K562 (cell line): Measurements from ENCODE around the gene APOA1. TPM values are rescaled to one million over a fixed set of nuclear protein-coding genes. Genes with fewer than 3 reads are reported as not detected.
"Not testable (repeated sequence)": the region's sequence is repeated elsewhere in the genome, so short reads cannot be mapped to it uniquely, and the experiment has no call there.

Source experiments
- ATAC-seq: fragments of 200-7000 bp; cut with Tn5 transposase; 3 replicates; pipeline ENCODE4 v1.9.1; 2020; ENCODE audit warnings: moderate library complexity
- BruUV-seq: library from RNA; stranded (reverse); fragments of 400-500 nt; replicated peaks from 2 replicates; lab custom pipeline; 2021; lab: Mats Ljungman, UMichigan
- CTCF ChIA-PET: fragments of 300-600 bp; formaldehyde crosslinking; extraction: SDS; loops from one replicate; lab custom pipeline; 2021; ENCODE audit warnings: low intra/inter-chr PET ratio; lab: Yijun Ruan, JAX
- POLR2A ChIA-PET: fragments of 300-600, 350-650 bp; sonication (Branson Sonifier 250); formaldehyde crosslinking; extraction: SDS; loops from one replicate; lab custom pipeline; 2021; ENCODE audit warnings: antibody characterized with exemption, inconsistent platforms; lab: Yijun Ruan, JAX
- DNase-seq, 4 experiments: peaks; one replicate each; pipeline versions ENCODE4 v3.0.0 to v3.0.0-alpha.2; 2011 to 2018; ENCODE audit warnings: low spot score in 3 of 4, mixed read lengths in 3 of 4; ENCODE audit errors: extremely low read depth in 1 of 4
- FAIRE-seq: peaks from 2 replicates; lab custom pipeline; 2011; peaks lifted over from hg19 to GRCh38; lab: Jason Lieb, UNC
- H2AFZ ChIP-seq: 2 replicates; pipeline ENCODE4 v1.6.0; 2011; ENCODE audit warnings: low read depth, low read length, control low read depth, inconsistent platforms
- H3K27ac ChIP-seq: fragments of 200-600 bp; 3 replicates; pipeline ENCODE4 v1.8.0; 2011; ENCODE audit warnings: low read depth, mild to moderate bottlenecking, control low read depth, inconsistent platforms, low read length, moderate library complexity, mixed read lengths; ENCODE audit errors: extremely low read depth
- H3K27me3 ChIP-seq, 2 experiments: fragments of 300-600 bp in 1 of 2; 2 replicates in 1 of 2; 3 replicates in 1 of 2; pipeline versions ENCODE4 v1.6.0 to v1.8.0; 2011; ENCODE audit warnings: inconsistent platforms in 2 of 2, low read length in 2 of 2, mild to moderate bottlenecking in 1 of 2, mixed read lengths in 1 of 2, moderate library complexity in 1 of 2; ENCODE audit not compliant: control insufficient read depth in 2 of 2, insufficient read depth in 2 of 2
- H3K36me3 ChIP-seq: fragments of 300-600 bp; 3 replicates; pipeline ENCODE4 v1.8.0; 2011; ENCODE audit warnings: mild to moderate bottlenecking, low read length, inconsistent platforms; ENCODE audit not compliant: control insufficient read depth, insufficient read depth
- H3K4me1 ChIP-seq, 2 experiments: fragments of 200-600 bp in 1 of 2; replicated peaks in 1 of 2; 2 replicates in 1 of 2; 3 replicates in 1 of 2; pipeline versions ENCODE4 v1.5.1 to v1.8.0; 2011; ENCODE audit warnings: inconsistent platforms in 2 of 2, low read length in 2 of 2, mild to moderate bottlenecking in 1 of 2, mixed read lengths in 1 of 2, moderate library complexity in 1 of 2; ENCODE audit not compliant: control insufficient read depth in 2 of 2, insufficient read depth in 2 of 2
- H3K4me2 ChIP-seq: 2 replicates; pipeline ENCODE4 v1.6.1; 2011; ENCODE audit warnings: low read length, control low read depth, inconsistent platforms, mixed read lengths; ENCODE audit not compliant: insufficient read depth
- H3K4me3 ChIP-seq: fragments of 200-600 bp; sonication (generic), shearing (Covaris generic); 2 replicates; pipeline ENCODE4 v1.5.1; 2016; ENCODE audit warnings: control low read depth, inconsistent platforms
- H3K79me2 ChIP-seq: fragments of 200-600 bp; 3 replicates; pipeline ENCODE4 v1.8.0; 2011; ENCODE audit warnings: low read length, inconsistent platforms; ENCODE audit not compliant: control insufficient read depth, insufficient read depth
- H3K9ac ChIP-seq, 2 experiments: 2 replicates each; pipeline versions ENCODE4 v1.6.0 to v1.6.1; 2011; ENCODE audit warnings: low read depth in 2 of 2, low read length in 2 of 2, control low read depth in 1 of 2, inconsistent platforms in 1 of 2, mild to moderate bottlenecking in 1 of 2, mixed read lengths in 1 of 2; ENCODE audit not compliant: insufficient read depth in 1 of 2
- H3K9me1 ChIP-seq: one replicate; pipeline ENCODE4 v1.6.0; 2011; ENCODE audit warnings: inconsistent platforms, mild to moderate bottlenecking, low read length, moderate library complexity; ENCODE audit not compliant: control insufficient read depth, insufficient read depth
- H3K9me3 ChIP-seq: replicated peaks from 2 replicates; pipeline ENCODE4 v1.5.1; 2011; ENCODE audit warnings: low read depth, low read length, inconsistent platforms; ENCODE audit not compliant: control insufficient read depth, insufficient read depth
- H4K20me1 ChIP-seq: replicated peaks from 2 replicates; pipeline ENCODE4 v1.6.1; 2011; ENCODE audit warnings: low read length, inconsistent platforms, mixed read lengths; ENCODE audit not compliant: control insufficient read depth, insufficient read depth
- C11orf30 ChIP-seq: fragments of 450-650 bp; IDR thresholded peaks from 2 replicates; pipeline ENCODE4 v1.6.1; 2016; ENCODE audit warnings: low read depth, mild to moderate bottlenecking
- MAFF ChIP-seq: IDR thresholded peaks from 2 replicates; pipeline ENCODE4 v1.6.1; 2012; ENCODE audit warnings: low read length, improper control_type of control experiment
- MAFG ChIP-seq: fragments of 450-650 bp; conservative IDR thresholded peaks from 2 replicates; pipeline ENCODE4 v1.6.1; 2016; ENCODE audit warnings: missing genetic modification characterization, missing compliant biosample characterization
- MAFK ChIP-seq: IDR thresholded peaks from 2 replicates; pipeline ENCODE4 v1.6.1; 2011; ENCODE audit warnings: low read length, improper control_type of control experiment
- NFE2 ChIP-seq: IDR thresholded peaks from 2 replicates; pipeline ENCODE4 v1.6.1; 2014; ENCODE audit warnings: antibody characterized with exemption, low read depth
- NFE2L1 ChIP-seq: fragments of 450-650 bp; IDR thresholded peaks from 2 replicates; pipeline ENCODE4 v1.6.1; 2016; ENCODE audit warnings: missing genetic modification characterization, low read depth, mild to moderate bottlenecking, missing compliant biosample characterization, moderate library complexity, borderline replicate concordance
- TCFL5 ChIP-seq: fragments of 250-450 bp; sonication (Bioruptor Pico); conservative IDR thresholded peaks from 2 replicates; pipeline ENCODE4 v1.6.1; 2021; ENCODE audit warnings: mild to moderate bottlenecking, moderate library complexity, matching md5 sums
- ZNF121 ChIP-seq: sonication (generic); formaldehyde crosslinking; conservative IDR thresholded peaks from 2 replicates; pipeline ENCODE4 v1.8.0; 2022; ENCODE audit warnings: missing genetic modification reagents
- ZNF316 ChIP-seq: fragments of 450-650 bp; IDR thresholded peaks from 2 replicates; pipeline ENCODE4 v1.6.1; 2016
- WGBS: fragments of 100-300 bp; shearing (Covaris generic); methylation state at CpG from one replicate; pipeline ENCODE4 v1.1.6; 2016; ENCODE audit warnings: low coverage, mixed read lengths; ENCODE audit not compliant: insufficient coverage; ENCODE audit errors: missing lambda C conversion rate; 5-methylcytosine and 5-hydroxymethylcytosine counted together
- in situ Hi-C: fragments of 300-500 bp; cut with MboI; formaldehyde crosslinking; loops from 4 replicates; pipeline ENCODE4 v1.15.0; 2018; ENCODE audit warnings: inconsistent platforms, mixed read lengths
- intact Hi-C: fragments of 100-400 bp; cut with micrococcal nuclease; formaldehyde crosslinking; loops from 2 replicates; pipeline ENCODE4 v1.14.2; 2022
- polyA plus RNA-seq, 8 experiments: library from polyadenylated mRNA; depleted of rRNA in 4 of 8; stranded (reverse) in 5 of 8; unstranded in 3 of 8; fragments of >200 nt; fragmentation: Nextera tagmentation in 2 of 8; fragmentation: Illumina TruSeq in 1 of 8; extraction: Ambion mirVana in 2 of 8; extraction: Trizol in 1 of 8; gene quantifications; 2 replicates each; pipeline versions ENCODE4 v1.2.1 to v1.2.3, GENCODE V29; 2011 to 2014; ENCODE audit warnings: inconsistent platforms in 1 of 8, missing spikeins in 1 of 8
- total RNA-seq, 7 experiments: library from RNA; depleted of rRNA in 6 of 7; stranded (reverse); fragments of >200 nt in 6 of 7; fragmentation: Illumina TruSeq in 2 of 7; extraction: Trizol in 2 of 7; gene quantifications; 2 replicates each; pipeline versions ENCODE4 v1.2.1 to v1.2.3, GENCODE V29; 2011 to 2021; ENCODE audit warnings: low replicate concordance in 1 of 7
- TF ChIP-seq, protein P1 (sequence below): fragments of 450-650 bp; formaldehyde crosslinking; conservative IDR thresholded peaks from 2 replicates; pipeline ENCODE4 v1.4.0; 2022; ENCODE audit warnings: mild to moderate bottlenecking, missing genetic modification characterization
- TF ChIP-seq, protein P2 (sequence below): fragments of 250-450 bp; sonication (Bioruptor Pico); IDR thresholded peaks from 2 replicates; pipeline ENCODE4 v1.8.0; 2021; ENCODE audit warnings: mild to moderate bottlenecking, moderate library complexity

APOA1 gene
- total and polyA plus RNA-seq, 9 of the 15 experiments (the other 6 are each of a cell fraction or from before 2014, with no cell fraction given): 1.8 TPM; not detected in 8

DNA sequence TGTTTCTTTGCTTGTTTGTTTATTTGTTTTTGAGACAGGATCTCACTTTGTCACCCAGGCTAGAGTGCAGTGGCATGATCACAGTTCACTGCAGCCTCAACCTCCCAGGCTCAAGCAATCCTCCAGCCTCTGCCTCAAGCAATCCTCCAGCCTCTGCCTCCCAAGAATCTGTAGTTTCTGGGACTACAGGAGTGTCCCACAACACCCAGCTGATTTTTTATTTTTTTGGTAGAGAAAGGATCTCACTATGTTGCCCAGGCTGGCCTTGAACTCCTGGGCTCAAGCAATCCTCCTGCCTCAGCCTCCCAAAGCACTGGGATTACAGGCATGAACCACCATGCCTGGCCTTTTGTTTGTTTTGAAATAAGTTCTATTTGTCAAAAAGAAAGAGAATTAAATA is 35.8 kb downstream of the APOA1 start:
- H3K79me2 ChIP-seq: not testable (repeated sequence)
- peak; percentile 55 for TF ChIP-seq ZNF121 (CRISPR knock-in tag)
- TF ChIP-seq, all 486 proteins: peak for 1; not testable (repeated sequence) for 485
- H3K9me3 ChIP-seq, H3K9ac ChIP-seq, H4K20me1 ChIP-seq, POLR2A ChIA-PET, H3K9me1 ChIP-seq, in situ Hi-C loops, BruUV-seq, H3K27me3 ChIP-seq, H2AFZ ChIP-seq, FAIRE-seq, H3K27ac ChIP-seq, H3K4me3 ChIP-seq, ATAC-seq, CTCF ChIA-PET, H3K4me1 ChIP-seq, H3K36me3 ChIP-seq, DNase-seq, H3K4me2 ChIP-seq, intact Hi-C loops: not testable (repeated sequence)

DNA sequence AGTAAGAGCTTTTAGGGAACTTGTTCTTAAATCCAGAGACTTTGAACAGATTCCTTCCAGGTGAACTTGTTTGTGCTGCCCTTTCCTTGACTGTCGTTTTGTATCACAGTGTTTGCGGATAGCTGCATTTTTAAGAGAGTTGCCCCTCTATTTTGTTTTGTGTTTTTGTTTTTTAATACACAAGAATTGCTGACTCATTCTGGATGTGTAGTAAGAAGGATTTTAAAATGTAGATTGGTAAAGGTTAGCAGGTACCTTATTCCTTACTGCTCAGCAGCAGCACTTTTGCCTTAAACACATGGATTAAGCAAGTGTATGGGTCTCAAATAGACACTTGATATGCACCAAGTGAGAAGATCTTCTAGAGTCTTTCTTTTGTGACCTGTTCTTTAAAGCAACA is 36.8 kb downstream of the APOA1 start:
- no peak for DNase-seq
- Histone ChIP-seq H3K4me3 (no peak overlapping the region), H3K4me2 (no peak overlapping the region), H3K36me3 (no peaks in the 10 kb centered on the region), H3K79me2 (no peaks in the 10 kb centered on the region), H3K9me1 (no peaks in the 10 kb centered on the region), H3K9ac (no peak overlapping the region), H4K20me1 (no peaks in the 10 kb centered on the region), H3K4me1 (peaks cover 3 to 7% of the 10 kb centered on the region in 2 experiments; a peak in 4 of 5 replicates), H3K9me3 (no peaks in the 10 kb centered on the region), H3K27me3 (no peaks in the 10 kb centered on the region; a peak in 1 of 5 replicates), H2AFZ (no peak overlapping the region), H3K27ac (no peak overlapping the region)
- WGBS: 62% methylated on average over 2 of the region's 2 CpGs
- intact Hi-C loops: no loop called here
- FAIRE-seq: no peak
- ChIA-PET POLR2A (interaction anchor here (1.5 kb wide), 1 partner anchor 14 kb away, joined by 4 read pairs; no protein-coding TSS in a partner anchor), CTCF (no interaction called here)
- in situ Hi-C loops: no loop called here
- no peak for ATAC-seq
- no TSS peak for BruUV-seq
- TF ChIP-seq, protein P1, sequence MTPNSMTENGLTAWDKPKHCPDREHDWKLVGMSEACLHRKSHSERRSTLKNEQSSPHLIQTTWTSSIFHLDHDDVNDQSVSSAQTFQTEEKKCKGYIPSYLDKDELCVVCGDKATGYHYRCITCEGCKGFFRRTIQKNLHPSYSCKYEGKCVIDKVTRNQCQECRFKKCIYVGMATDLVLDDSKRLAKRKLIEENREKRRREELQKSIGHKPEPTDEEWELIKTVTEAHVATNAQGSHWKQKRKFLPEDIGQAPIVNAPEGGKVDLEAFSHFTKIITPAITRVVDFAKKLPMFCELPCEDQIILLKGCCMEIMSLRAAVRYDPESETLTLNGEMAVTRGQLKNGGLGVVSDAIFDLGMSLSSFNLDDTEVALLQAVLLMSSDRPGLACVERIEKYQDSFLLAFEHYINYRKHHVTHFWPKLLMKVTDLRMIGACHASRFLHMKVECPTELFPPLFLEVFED (CRISPR knock-in tag): no peak
- TF ChIP-seq NFE2L1 (tag) (peak; percentile 76), TCFL5 (no peak), MAFK (peak; percentile 68; the same call in 1 of the 2 replicates), MAFF (peak; percentile 72), ZNF316 (peak; percentile 77), MAFG (peak; percentile 83), C11orf30 (peak; percentile 66; the same call in 1 of the 2 replicates), NFE2 (peak; percentile 71)
- TF ChIP-seq, protein P2, sequence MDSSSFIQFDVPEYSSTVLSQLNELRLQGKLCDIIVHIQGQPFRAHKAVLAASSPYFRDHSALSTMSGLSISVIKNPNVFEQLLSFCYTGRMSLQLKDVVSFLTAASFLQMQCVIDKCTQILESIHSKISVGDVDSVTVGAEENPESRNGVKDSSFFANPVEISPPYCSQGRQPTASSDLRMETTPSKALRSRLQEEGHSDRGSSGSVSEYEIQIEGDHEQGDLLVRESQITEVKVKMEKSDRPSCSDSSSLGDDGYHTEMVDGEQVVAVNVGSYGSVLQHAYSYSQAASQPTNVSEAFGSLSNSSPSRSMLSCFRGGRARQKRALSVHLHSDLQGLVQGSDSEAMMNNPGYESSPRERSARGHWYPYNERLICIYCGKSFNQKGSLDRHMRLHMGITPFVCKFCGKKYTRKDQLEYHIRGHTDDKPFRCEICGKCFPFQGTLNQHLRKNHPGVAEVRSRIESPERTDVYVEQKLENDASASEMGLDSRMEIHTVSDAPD (CRISPR knock-in tag): no peak
